GM18519 (cell line): Measurements from ENCODE around the gene DLG2.

Source experiments
- ATAC-seq: cut with Tn5 transposase; IDR thresholded peaks from one replicate; pipeline ENCODE4 v1.9.1; 2021; ENCODE audit warnings: mild to moderate bottlenecking, moderate library complexity; ENCODE audit not compliant: unreplicated experiment, low FRiP score

DLG2 gene

DNA sequence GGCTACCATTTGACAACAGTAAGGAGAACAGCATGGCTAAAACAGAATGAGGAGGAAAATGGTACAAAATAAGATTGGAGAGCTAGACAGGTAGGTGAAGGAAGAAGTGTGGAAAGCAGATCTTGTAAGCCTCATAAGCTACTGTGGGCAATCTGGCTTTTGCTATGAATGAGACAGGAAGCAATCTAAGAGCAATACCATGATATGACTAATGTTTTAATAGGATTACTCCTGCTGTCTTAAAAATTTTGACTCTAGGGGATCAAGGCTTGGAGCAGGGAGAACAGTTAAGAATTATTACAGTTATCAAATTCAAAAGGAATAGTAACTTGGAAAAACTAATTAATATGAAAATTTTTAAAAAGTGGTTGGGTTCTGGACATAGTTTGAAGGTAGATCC lies 1174.9 kb downstream of the DLG2 start:
- no peak for ATAC-seq

DNA sequence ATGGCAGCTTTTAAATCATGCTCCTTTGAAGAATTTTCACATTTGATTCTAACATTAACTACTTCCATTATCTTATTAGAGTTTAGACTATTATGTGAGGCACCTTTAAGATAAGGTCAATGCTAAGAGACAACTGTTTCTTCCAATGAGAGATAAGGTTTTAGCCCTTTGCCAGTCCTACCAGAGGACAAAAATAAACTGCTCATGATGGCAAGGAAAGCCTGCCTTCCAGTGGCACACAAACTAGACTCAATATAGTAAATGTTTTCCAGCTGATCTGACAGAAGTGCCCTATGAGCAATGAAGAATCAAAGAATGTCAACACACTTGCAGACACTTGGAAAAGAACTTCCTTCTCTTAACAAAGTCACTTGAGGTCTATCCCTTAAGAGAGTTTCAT lies 1188.6 kb downstream of the DLG2 start:
- no peak for ATAC-seq

DNA sequence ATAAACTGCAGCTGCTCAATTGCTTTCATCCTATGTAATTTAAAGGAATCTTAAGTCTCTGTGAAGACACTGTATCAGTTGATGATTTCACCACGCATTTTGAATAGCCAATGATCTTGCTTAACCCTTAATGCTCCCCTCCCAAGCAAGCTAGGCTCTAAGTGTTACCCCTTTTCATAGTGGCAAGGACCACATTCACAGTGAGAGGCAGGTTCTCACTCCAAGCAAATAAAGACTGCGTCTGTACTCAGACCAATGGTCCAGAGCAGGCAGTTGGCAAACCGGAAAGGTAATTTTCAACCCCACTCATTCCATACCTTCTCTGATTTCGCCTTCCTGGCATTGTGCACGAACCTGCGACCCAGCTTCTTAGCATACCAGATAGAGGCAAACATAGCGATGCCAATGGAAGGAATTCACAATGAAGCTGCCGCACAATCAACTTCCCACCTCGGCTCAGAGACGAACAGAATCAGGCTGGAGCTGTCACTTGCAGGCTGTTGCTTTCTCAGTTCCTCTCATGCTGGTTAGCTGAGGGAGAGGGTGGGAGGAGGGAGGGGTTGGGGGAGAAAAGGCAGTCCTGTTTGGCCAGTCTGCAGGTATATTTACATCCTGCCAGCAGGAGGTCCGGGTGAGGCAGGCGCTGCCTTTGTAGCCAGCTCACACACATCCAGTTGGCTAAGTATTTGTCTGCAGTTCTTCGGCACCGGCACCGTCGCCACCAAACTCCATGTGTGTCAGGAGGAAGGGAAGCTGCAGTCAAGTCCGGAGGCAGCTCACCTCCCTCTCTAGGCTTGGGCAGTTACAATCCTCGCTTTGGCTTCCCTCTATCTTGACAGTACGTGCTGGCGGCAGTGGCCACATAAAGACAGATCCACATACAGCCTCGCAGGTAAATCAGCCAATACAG lies 1189.8 kb downstream of the DLG2 start:
- ATAC-seq = peak; percentile 92

DNA sequence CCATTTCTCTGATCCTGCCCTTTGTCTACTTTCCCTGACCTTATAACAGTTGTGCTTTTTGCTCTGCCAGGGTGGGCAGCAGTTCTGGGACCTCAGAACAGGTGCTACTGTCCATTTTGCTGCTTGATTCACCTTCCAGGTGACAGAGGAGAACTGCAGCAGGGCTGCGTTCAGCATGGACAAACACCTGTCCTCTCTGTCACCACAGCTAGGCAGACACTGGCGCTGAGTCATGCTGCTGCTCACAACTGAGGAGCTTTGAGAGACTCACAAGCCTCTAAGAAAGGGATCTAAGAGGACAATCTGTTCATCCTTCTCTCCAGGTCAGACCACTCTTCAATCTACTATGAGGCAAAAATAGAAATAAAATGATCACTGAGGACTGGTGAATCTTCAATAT lies 1196.5 kb downstream of the DLG2 start:
- ATAC-seq = no peak

DNA sequence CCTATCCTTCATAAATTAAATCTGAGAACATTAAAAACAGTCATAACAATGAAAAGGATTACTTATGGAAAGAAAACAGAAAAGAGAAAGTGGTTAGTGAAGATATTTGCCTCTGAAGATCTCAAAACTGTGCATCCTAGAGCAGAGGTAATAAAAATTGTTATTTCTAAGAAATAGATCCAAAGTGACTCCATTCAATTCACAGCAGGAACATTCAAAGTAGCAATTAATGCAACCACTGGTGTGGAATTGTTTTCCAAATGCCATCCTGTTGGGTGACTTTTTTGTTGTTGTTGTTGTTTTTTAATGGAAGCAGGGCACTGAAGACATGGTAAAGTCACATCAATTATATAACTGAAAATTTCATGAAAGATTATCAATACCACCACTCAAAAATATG lies 1201.5 kb downstream of the DLG2 start:
- ATAC-seq = no peak

DNA sequence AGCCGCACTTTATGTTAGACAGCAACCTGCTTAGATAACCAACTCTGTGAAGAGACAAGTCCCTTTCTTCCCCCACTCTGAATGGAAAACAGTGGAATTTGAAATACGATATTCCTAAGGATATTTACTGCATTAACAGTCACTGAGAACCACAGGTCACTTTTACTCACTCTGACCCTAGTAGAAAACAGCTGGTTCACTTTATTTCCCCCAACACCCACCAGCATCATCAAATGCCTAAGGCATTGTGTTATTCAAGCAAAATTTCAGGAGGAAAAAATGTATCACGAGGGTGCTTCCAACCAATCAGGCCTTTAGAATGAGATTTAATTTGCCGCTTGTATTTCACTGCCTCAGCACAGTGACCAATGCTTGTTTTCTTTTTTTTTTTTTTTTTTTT lies 1206.9 kb downstream of the DLG2 start:
- no peak for ATAC-seq

DNA sequence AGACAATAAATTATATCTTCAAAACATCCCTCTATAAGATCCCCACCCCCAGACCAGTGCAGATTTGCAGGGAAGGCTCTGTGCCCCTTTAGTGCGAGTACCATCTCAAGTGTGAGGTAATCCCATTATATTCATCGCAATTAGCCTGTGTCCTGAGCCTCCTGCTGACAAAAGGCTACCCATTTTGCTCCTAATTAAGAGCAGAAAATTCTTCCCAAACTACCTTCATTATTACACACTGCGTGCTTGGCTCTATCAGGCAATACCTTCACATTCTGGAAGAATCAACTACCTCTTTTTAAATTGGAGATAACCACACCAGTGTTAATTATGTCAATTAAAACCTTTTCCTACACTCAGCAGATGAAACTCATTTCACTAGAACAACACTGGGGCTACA lies 1207.5 kb downstream of the DLG2 start:
- no peak for ATAC-seq

DNA sequence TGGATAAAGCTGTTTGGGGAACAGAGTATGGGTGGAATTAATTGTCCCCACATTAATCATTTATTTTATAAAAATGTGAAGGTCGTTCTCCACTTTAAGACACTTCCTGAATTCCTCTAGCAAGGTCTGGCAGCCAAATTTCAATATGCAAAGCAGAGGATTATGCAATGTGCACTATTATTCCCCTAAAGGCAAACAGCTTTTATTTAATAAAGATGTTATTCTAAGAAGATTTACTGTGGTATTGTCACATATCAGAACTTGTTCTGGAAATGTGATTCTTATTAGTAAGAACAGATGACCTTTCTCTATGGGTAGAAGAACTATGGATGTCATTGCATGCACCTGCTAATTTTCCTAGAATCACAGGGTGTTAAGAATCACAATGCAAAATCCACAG lies 1212.2 kb downstream of the DLG2 start:
- no peak for ATAC-seq

DNA sequence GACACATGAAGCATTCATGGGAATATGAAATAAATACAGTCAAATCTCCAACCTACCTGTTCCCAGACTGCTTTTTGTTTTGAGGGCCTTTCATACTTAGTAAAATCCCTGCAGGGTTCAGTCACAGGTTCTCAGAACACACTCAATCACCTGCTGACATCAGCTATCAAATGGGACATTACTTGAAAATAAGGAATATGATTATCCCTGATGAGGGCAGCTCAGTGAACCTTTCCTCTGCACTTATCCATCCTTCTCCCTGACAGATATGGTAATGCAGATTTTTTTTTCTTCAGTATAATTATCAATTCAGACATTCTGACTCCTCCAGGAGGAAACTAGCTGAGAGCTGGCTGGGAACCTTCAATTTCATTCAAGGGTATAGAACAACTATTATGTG lies 1213.6 kb downstream of the DLG2 start:
- no peak for ATAC-seq

DNA sequence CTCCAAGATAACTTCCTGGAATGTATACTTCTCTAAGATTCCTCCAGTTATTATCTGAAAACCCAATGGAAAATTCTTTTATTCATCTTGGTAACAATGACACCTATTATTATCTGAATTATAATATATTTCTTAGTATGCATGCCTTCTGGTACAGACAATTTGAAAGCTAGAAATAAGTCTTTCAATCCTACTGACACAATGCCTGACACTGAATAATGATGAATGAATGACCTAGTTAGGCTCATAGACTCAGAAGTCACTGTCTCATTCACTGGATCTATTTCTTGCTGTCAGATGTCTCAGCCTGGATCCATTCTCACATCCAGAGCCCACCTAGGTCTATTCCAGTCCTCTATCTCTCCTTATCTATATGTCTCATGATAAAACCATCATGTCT lies 1214.3 kb downstream of the DLG2 start:
- no peak for ATAC-seq

DNA sequence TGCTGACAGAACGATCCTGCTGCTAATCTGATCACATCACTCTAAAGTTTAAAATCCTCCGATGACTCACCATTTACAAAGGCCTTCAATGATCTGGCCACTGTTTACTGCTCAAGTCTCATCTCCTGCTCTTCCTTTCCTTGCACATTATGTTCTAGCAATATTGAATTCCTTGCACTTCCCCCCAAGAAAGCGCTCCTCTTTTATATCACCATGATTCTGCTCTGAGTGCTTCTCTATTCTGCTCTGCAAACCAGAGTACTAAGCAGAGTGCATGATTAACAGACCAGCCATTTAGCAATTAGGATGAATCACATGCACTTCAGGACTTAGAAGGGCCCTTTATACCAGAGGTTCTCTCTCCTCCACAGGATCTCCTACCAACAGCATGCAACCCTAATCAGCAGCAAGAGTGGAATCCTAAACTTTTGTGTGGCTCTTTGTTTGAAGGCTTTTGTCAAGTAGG lies 1218.2 kb downstream of the DLG2 start:
- ATAC-seq = no peak

DNA sequence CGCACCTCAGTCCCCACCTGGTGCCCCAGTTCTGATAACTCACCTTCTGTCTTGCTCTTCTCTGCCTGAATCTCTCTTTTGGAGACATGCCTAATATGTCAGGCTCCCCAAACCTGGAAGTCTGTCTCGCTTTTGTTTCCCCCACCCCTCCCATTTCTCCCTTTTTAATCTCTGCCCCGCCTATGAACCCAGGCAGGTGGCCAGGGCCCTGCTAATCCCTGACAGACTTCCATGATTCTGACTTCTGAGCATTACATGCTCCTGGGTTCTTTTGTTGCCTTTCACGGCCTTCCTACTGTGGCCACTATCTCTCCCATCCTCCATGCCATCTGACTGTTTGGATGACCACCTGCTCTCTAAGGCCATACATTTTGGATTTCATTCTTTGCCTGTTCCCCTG lies 1220.1 kb downstream of the DLG2 start:
- ATAC-seq = no peak

DNA sequence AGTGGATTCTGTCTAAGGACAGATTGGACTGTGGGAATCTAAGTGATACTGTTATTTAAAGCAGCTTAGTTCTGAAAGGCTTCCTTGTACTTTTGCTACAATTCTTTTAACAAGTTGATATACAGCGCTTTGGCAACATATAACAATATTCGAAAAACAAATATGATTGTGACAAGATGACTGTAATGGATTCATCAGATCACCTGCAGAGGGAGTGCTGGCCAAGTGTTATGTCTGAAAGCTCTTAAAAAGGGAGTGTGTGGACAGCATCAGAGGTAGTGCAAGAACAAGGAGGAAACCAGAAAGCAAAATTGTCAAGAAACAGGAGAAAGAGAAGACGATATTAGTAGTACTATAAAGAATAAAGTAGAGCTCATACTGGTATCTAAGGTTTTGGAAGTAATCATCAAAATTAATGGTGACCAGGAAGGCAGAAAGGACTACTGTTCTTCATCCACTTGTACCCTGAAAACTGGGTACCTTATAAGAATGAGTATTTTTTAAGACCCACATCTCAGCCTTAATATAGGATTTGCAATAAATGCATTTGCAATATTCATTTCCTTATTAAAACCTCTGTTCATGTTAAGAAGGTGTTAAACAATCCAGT lies 1229.0 kb downstream of the DLG2 start:
- ATAC-seq = peak; percentile 62

DNA sequence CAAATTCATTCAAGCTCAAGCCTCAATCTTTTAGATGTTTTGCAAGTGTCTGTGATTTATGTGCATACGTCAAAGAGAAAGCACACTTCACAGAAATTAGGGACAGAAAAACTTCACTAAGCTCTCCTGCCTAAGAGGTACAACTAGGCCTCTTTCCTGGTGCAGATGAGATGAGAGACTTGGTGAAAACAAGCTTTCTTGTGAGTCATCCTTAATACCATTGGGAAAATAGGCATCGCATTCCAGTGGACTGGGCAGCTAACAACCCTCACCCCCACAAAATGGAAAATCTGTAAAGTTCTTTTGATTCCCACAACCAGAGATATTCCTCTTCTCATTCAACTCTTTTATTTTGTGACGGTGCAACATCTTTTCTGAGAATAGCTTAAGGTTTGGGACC lies 1230.6 kb downstream of the DLG2 start:
- no peak for ATAC-seq

DNA sequence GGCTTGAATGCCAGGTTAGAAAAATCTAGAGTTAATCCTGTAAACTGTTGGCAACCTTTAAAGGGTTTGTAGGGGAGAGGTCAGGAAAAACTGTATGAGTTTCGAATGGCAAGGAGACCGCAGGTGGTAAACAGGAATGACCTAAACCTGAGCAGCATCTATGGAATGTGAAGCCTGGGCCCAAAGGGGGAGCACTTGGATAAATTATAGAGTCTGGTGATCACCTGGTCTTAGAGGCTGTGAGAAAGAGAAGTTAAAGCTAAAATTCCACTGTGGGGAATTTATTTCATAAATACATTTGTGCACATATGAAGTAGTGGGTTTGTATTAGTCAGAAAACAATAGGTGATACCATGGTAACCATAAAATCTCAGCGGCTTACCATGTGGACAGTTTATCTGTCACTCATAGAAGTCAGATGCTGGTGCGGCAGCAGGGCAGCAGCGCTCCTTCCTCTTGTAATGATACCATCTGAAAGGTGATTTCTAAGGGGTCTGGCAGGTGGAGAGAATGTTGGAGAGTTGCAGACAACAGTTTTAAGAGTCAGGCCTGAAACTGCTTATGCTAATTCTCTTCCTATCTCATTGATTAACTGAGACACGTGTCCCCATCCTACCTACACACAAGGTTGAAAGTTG lies 1236.6 kb downstream of the DLG2 start:
- no peak for ATAC-seq

DNA sequence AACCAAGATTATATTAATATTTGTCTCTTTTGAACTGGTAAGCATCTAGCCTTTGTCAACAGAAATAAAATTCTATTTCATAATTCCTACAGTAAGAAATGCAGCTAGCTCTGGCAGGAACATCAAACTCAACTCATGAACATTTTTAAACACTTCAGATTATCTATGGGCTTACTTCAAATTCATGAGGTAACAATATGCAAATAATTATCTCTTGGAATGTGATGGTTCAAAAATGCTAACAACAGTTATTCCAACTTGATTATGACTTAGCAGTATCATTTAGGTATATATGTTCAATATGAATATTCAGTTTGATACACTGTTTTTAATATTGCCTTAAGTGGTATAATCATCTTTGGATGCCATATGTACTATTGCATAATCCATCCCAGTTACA lies 1237.4 kb downstream of the DLG2 start:
- no peak for ATAC-seq

DNA sequence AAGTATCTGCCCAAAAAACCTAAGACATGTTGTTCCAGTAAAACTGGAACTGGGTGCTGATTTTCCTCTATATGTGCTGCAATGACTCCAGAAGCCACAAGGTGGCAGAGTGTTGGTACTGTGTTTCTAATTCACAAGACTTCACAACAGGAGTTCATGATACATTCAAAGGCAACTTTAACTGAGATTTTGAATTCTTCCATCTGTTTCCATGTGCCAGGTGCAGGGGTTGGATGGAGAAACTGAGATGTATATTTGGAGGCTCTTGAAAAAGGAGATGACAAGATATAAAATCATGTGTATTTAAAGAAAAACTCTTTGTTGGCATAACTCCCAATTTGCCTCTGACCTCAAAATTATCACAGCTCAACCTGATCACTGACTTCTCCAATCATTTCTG lies 1242.4 kb downstream of the DLG2 start:
- peak; percentile 77 for ATAC-seq

DNA sequence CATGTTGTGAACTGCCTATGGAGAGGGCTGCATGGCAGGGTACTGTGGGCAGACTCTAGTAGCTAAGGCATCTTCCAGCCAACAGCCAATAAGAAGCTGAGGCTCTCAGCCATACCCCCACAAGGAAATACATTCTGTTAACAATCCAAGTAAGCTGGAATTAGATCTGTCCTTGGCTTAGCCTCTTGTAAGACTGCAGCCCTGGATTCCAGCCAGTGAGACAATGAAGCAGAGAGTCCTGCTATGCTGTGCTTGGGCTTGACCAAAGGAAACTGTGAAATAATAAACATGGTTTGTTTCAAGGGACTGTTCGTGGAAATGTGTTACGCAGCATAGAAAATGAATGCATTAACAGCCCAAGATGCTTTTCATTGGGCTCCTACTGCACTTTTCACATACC lies 1243.6 kb downstream of the DLG2 start:
- ATAC-seq = no peak

DNA sequence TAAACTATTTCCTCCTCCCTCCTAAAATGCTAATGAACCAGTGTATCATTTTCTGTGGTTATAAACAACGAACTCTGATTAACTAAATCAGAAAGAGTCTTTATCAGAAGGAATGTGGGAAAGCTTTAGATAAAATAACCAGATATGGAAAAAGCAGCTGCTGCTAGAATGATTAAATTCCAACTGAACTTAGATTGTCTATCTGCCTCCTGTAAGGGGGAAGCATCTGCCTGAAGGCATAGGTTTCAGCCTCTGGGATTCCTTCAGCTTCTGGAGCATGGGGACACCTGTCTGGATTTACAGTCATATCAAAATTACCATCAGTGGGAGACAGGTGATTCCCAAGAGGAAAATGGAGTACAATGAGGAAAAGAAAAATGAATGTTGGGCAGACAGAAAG lies 1245.5 kb downstream of the DLG2 start:
- no peak for ATAC-seq

DNA sequence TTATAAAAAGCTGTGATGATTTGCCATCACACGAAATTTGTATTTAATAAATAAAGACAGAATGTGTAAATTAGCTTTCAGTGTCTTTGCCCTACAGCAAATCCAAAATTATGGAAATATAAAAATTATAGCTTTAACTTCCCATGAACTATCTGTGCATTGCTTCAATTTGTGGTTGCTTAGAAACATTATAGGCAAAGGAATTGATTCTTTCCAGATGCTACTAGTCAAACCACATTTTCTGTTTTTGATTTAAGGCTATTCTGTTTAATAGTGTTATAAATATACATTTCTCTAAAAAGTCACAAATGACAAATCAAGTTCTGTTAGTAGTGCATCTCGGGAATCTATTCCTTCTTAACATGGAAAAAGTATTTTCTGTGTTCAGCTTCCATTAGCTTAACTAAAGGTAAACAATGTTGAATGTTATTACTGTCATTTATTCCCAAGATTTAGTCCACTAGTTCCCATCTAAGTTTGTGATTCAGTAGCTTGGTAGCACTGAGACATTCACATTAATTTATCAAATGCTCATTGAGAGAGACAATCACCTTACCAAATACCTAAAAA lies 1254.7 kb downstream of the DLG2 start:
- ATAC-seq = no peak

DNA sequence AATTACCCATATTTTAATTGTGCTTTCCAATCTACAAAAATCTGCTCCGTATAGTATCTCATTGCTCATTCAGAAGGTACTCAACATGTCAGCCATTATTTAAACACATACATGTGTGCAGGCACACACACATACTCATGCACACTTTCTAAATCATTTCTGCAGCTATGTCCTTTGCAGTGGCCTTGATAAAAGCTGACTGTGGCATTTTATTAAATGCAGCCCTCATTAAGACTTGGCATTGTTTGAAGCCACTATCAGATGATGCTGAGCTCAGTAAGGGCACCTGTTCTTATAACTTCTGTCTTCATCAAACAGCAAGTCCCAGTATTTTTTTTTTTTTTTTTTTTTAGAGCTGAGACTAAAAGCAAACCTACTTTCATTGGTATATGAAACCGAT lies 1269.1 kb downstream of the DLG2 start:
- no peak for ATAC-seq
